PC-9 (cell line): Measurements from ENCODE around the gene RASL11B.

Source experiments
- CTCF ChIP-seq: fragments of 200-600 bp; sonication (generic); conservative IDR thresholded peaks from 2 replicates; pipeline ENCODE4 v1.6.1; 2017; ENCODE audit warnings: mixed run types, antibody characterized with exemption, mild to moderate bottlenecking, moderate library complexity
- EZH2 ChIP-seq: fragments of 200-600 bp; sonication (generic); IDR thresholded peaks from 2 replicates; pipeline ENCODE4 v1.8.0; 2017; ENCODE audit warnings: antibody characterized with exemption, low read depth

GRCh38 chr4:52907510-52907909, 45.4 kb downstream of the RASL11B start:
- TF ChIP-seq CTCF (no peak), EZH2 (no peak)
